VCaP (cell line): ENCODE measurements around the gene F13A1.
"Not testable (repeated sequence)": the region's sequence is repeated elsewhere in the genome, so short reads cannot be mapped to it uniquely, and the experiment has no call there.

ENCODE experiments used
- H3K27ac ChIP-seq: fragments of 450-650 bp; 2 replicates; pipeline ENCODE4 v1.5.1; 2017
- CTCF ChIP-seq: fragments of 450-650 bp; conservative IDR thresholded peaks from 2 replicates; pipeline ENCODE4 v1.5.1; 2017; ENCODE audit warnings: mild to moderate bottlenecking, moderate library complexity

The F13A1 gene

GRCh38 chr6:6317825-6318733, 2.4 kb downstream of the F13A1 start:
- H3K27ac ChIP-seq, result no peak overlapping the region

GRCh38 chr6:6317386-6317785, 3.1 kb downstream of the F13A1 start:
- TF ChIP-seq CTCF, result no peak
- no peak overlapping the region for H3K27ac ChIP-seq

More at GRCh38 chr6:6317825-6318733, 2.4 kb downstream of the F13A1 start:
- TF ChIP-seq CTCF, result no peak

- no peak overlapping the region for H3K27ac ChIP-seq
- peak; percentile 61 for TF ChIP-seq CTCF
Measured at GRCh38 chr6:6315660-6316059, 4.8 kb downstream of the F13A1 start.

GRCh38 chr6:6314596-6314995, 5.9 kb downstream of the F13A1 start:
- no peak for TF ChIP-seq CTCF
- no peak overlapping the region for H3K27ac ChIP-seq

- no peak for TF ChIP-seq CTCF
- no peak overlapping the region for H3K27ac ChIP-seq
Measured at GRCh38 chr6:6312901-6313441, 7.5 kb downstream of the F13A1 start.

GRCh38 chr6:6305575-6305974, 14.9 kb downstream of the F13A1 start:
- TF ChIP-seq CTCF, result no peak
- H3K27ac ChIP-seq, result no peak overlapping the region

- not testable (repeated sequence) for H3K27ac ChIP-seq
Measured at GRCh38 chr6:6300383-6300782, 20.1 kb downstream of the F13A1 start.

GRCh38 chr6:6293317-6293716, 27.1 kb downstream of the F13A1 start:
- no peak for TF ChIP-seq CTCF
- H3K27ac ChIP-seq, result no peak overlapping the region
